ENCODE measurements around the gene ROGDI. TPM values are rescaled to one million over a fixed set of nuclear protein-coding genes. Genes with fewer than 3 reads are reported as not detected.
A peak's percentile ranks its signal among the peaks of the same experiment; 100 is the strongest.

The ROGDI gene
- 10 to 100 TPM; 12.3 to 13.1 TPM for total RNA-seq

- ATAC-seq (peak; percentile 79), DNase-seq (peak; percentile 90)
- H3K27me3 Mint-ChIP-seq (ENCODE audit: low read depth) = no peaks in the 10 kb centered on the region
- CTCF ChIA-PET = interaction anchor here (1.0 to 1.6 kb wide), 5 partner anchors 14 to 178 kb away, joined by 3 to 4 read pairs (median 3); partner anchors contain the start of genes ANKS3, DNAAF8 and MGRN1
- H3K4me3 Mint-ChIP-seq = peak within 1 kb of the TSS; percentile 83
- peaks cover 26% of the 10 kb centered on the region for H3K4me1 Mint-ChIP-seq (ENCODE audit: low read depth)
- peaks cover 13% of the 10 kb centered on the region for H3K36me3 Mint-ChIP-seq (ENCODE audit: low read depth)
- POLR2A ChIA-PET = interaction anchor here (0.6 to 2.9 kb wide), 4 partner anchors 25 to 195 kb away, joined by 3 to 11 read pairs (median 4); partner anchors contain the start of genes GLYR1, UBN1 and ZNF500
- no peaks in the 10 kb centered on the region for H3K9me3 Mint-ChIP-seq (ENCODE audit: insufficient read depth)
- H3K27ac Mint-ChIP-seq = peak within 1 kb of the TSS; percentile 78
Measured at GRCh38 chr16:4801962-4802658, at the start of gene ROGDI. ROGDI (minus strand) TSS chr16:4802633; CDS start chr16:4802571, 62 bp downstream.

- DNase-seq = no peak
- H3K27me3 Mint-ChIP-seq (ENCODE audit: low read depth) = no peaks in the 10 kb centered on the region
- POLR2A ChIA-PET = no interaction called here
- ATAC-seq = no peak
- H3K9me3 Mint-ChIP-seq (ENCODE audit: insufficient read depth) = no peaks in the 10 kb centered on the region
- peaks cover 38% of the 10 kb centered on the region for H3K36me3 Mint-ChIP-seq (ENCODE audit: low read depth)
- peaks cover 46% of the 10 kb centered on the region for H3K4me1 Mint-ChIP-seq (ENCODE audit: low read depth)
- CTCF ChIA-PET = no interaction called here
- no peak overlapping the region for H3K4me3 Mint-ChIP-seq
- no peak overlapping the region for H3K27ac Mint-ChIP-seq
Measured at GRCh38 chr16:4850211-4850610, 47.8 kb upstream of the ROGDI start.

GRCh38 chr16:4847774-4848587 is 45.5 kb upstream of the ROGDI start:
- H3K36me3 Mint-ChIP-seq (ENCODE audit: low read depth) = peaks cover 37% of the 10 kb centered on the region
- CTCF ChIA-PET = interaction anchor here (3.1 kb wide), 1 partner anchor 14 kb away, joined by 10 read pairs; no protein-coding TSS in a partner anchor
- peak overlapping the region; percentile 82 for H3K4me3 Mint-ChIP-seq
- no peaks in the 10 kb centered on the region for H3K27me3 Mint-ChIP-seq (ENCODE audit: low read depth)
- ATAC-seq (peak; percentile 24), DNase-seq (peak; percentile 48)
- H3K4me1 Mint-ChIP-seq (ENCODE audit: low read depth) = peaks cover 51% of the 10 kb centered on the region
- POLR2A ChIA-PET = interaction anchor here (0.6 to 2.0 kb wide), 8 partner anchors 10 to 1770 kb away, joined by 3 to 6 read pairs (median 4); partner anchors contain the start of genes ANKS3, DNAAF8 and ROGDI
- peak overlapping the region; percentile 83 for H3K27ac Mint-ChIP-seq
- H3K9me3 Mint-ChIP-seq (ENCODE audit: insufficient read depth) = no peaks in the 10 kb centered on the region

GRCh38 chr16:4846901-4847773 is 44.7 kb upstream of the ROGDI start, which contains the start of the genes GLYR1 and UBN1:
GLYR1 (minus strand) TSS chr16:4847288; CDS start chr16:4847265, 23 bp downstream.
UBN1 (plus strand) TSS chr16:4847481; CDS start chr16:4852918, 5,437 bp downstream.
- ATAC-seq = peak; percentile 92
- peaks cover 40% of the 10 kb centered on the region for H3K36me3 Mint-ChIP-seq (ENCODE audit: low read depth)
- peak within 1 kb of the TSS; percentile 94 for H3K27ac Mint-ChIP-seq
- ChIA-PET CTCF (interaction anchor here (0.9 to 3.1 kb wide), 2 partner anchors 15 to 79 kb away, joined by 4 to 10 read pairs; no protein-coding TSS in a partner anchor), POLR2A (interaction anchor here (0.6 to 2.0 kb wide), 11 partner anchors 9 to 1769 kb away, joined by 3 to 8 read pairs (median 4); partner anchors contain the start of genes ANKS3, CREBBP, DNAAF8 and ROGDI)
- peaks cover 49% of the 10 kb centered on the region for H3K4me1 Mint-ChIP-seq (ENCODE audit: low read depth)
- H3K4me3 Mint-ChIP-seq = peak within 1 kb of the TSS; percentile 91
- no peaks in the 10 kb centered on the region for H3K9me3 Mint-ChIP-seq (ENCODE audit: insufficient read depth)
- DNase-seq = peak; percentile 99
- no peaks in the 10 kb centered on the region for H3K27me3 Mint-ChIP-seq (ENCODE audit: low read depth)

- POLR2A ChIA-PET = interaction anchor here (0.6 to 2.0 kb wide), 5 partner anchors 10 to 966 kb away, joined by 3 to 8 read pairs (median 5); partner anchors contain the start of genes CREBBP and ROGDI
- CTCF ChIA-PET = interaction anchor here (0.9 to 3.1 kb wide), 2 partner anchors 16 to 78 kb away, joined by 4 to 10 read pairs; no protein-coding TSS in a partner anchor
Measured at GRCh38 chr16:4846503-4846900, 44.1 kb upstream of the ROGDI start.

GRCh38 chr16:4840984-4841383 is 38.6 kb upstream of the ROGDI start:
- peaks cover 75% of the 10 kb centered on the region for H3K36me3 Mint-ChIP-seq (ENCODE audit: low read depth)
- CTCF ChIA-PET = no interaction called here

More at GRCh38 chr16:4846503-4846900, 44.1 kb upstream of the ROGDI start:
- Mint-ChIP-seq H3K27ac (peak overlapping the region; percentile 92), H3K4me1 (ENCODE audit: low read depth) (peaks cover 46% of the 10 kb centered on the region), H3K27me3 (ENCODE audit: low read depth) (no peaks in the 10 kb centered on the region), H3K36me3 (ENCODE audit: low read depth) (peaks cover 44% of the 10 kb centered on the region), H3K9me3 (ENCODE audit: insufficient read depth) (no peaks in the 10 kb centered on the region), H3K4me3 (peak overlapping the region; percentile 91)
- ATAC-seq (no peak), DNase-seq (peak; percentile 44)

GRCh38 chr16:4839942-4840341 is 37.5 kb upstream of the ROGDI start:
- H3K36me3 Mint-ChIP-seq (ENCODE audit: low read depth) = peaks cover 69% of the 10 kb centered on the region
- no peak overlapping the region for H3K4me3 Mint-ChIP-seq
- no peak for ATAC-seq
- DNase-seq = no peak
- CTCF ChIA-PET = no interaction called here
- H3K4me1 Mint-ChIP-seq (ENCODE audit: low read depth) = peaks cover 5% of the 10 kb centered on the region
- POLR2A ChIA-PET = interaction anchor here (0.7 kb wide), 1 partner anchor 420 kb away, joined by 3 read pairs; no protein-coding TSS in a partner anchor
- no peaks in the 10 kb centered on the region for H3K27me3 Mint-ChIP-seq (ENCODE audit: low read depth)
- H3K27ac Mint-ChIP-seq = no peak overlapping the region
- H3K9me3 Mint-ChIP-seq (ENCODE audit: insufficient read depth) = no peaks in the 10 kb centered on the region

More at GRCh38 chr16:4840984-4841383, 38.6 kb upstream of the ROGDI start:
- peaks cover 13% of the 10 kb centered on the region for H3K4me1 Mint-ChIP-seq (ENCODE audit: low read depth)
- DNase-seq (no peak), ATAC-seq (no peak)
- POLR2A ChIA-PET = no interaction called here
- no peak overlapping the region for H3K4me3 Mint-ChIP-seq
- no peak overlapping the region for H3K27ac Mint-ChIP-seq
- H3K9me3 Mint-ChIP-seq (ENCODE audit: insufficient read depth) = no peaks in the 10 kb centered on the region
- H3K27me3 Mint-ChIP-seq (ENCODE audit: low read depth) = no peaks in the 10 kb centered on the region

GRCh38 chr16:4837733-4838501 is 35.5 kb upstream of the ROGDI start:
- CTCF ChIA-PET = no interaction called here

GRCh38 chr16:4836727-4837126 is 34.3 kb upstream of the ROGDI start:
- Mint-ChIP-seq H3K27me3 (ENCODE audit: low read depth) (no peaks in the 10 kb centered on the region), H3K4me3 (no peak overlapping the region), H3K4me1 (ENCODE audit: low read depth) (peaks cover 14% of the 10 kb centered on the region), H3K27ac (no peak overlapping the region), H3K9me3 (ENCODE audit: insufficient read depth) (no peaks in the 10 kb centered on the region), H3K36me3 (ENCODE audit: low read depth) (peaks cover 62% of the 10 kb centered on the region)
- POLR2A ChIA-PET = no interaction called here
- ATAC-seq (no peak), DNase-seq (no peak)
- CTCF ChIA-PET = no interaction called here

More at GRCh38 chr16:4837733-4838501, 35.5 kb upstream of the ROGDI start:
- Mint-ChIP-seq H3K36me3 (ENCODE audit: low read depth) (peaks cover 61% of the 10 kb centered on the region), H3K27ac (no peak overlapping the region), H3K4me3 (no peak overlapping the region), H3K9me3 (ENCODE audit: insufficient read depth) (no peaks in the 10 kb centered on the region), H3K27me3 (ENCODE audit: low read depth) (no peaks in the 10 kb centered on the region), H3K4me1 (ENCODE audit: low read depth) (peaks cover 14% of the 10 kb centered on the region)
- no peak for ATAC-seq
- POLR2A ChIA-PET = interaction anchor here (1.0 kb wide), 1 partner anchor 10 kb away, joined by 4 read pairs; no protein-coding TSS in a partner anchor
- DNase-seq = no peak

GRCh38 chr16:4833584-4833983 is 31.2 kb upstream of the ROGDI start:
- peaks cover 54% of the 10 kb centered on the region for H3K36me3 Mint-ChIP-seq (ENCODE audit: low read depth)
- H3K27me3 Mint-ChIP-seq (ENCODE audit: low read depth) = no peaks in the 10 kb centered on the region
- no peak for DNase-seq
- peaks cover 14% of the 10 kb centered on the region for H3K4me1 Mint-ChIP-seq (ENCODE audit: low read depth)
- CTCF ChIA-PET = interaction anchor here (0.8 to 1.2 kb wide), 2 partner anchors 122 to 259 kb away, joined by 3 to 6 read pairs; no protein-coding TSS in a partner anchor
- no peak overlapping the region for H3K4me3 Mint-ChIP-seq
- H3K9me3 Mint-ChIP-seq (ENCODE audit: insufficient read depth) = no peaks in the 10 kb centered on the region
- ATAC-seq = peak; percentile 21
- no peak overlapping the region for H3K27ac Mint-ChIP-seq
- POLR2A ChIA-PET = interaction anchor here (1.3 kb wide), 1 partner anchor 13 kb away, joined by 5 read pairs; the partner anchor contains the start of genes GLYR1 and UBN1
